Measurements from ENCODE around the gene CKB.

The CKB gene

GRCh38 chr14:103501041-103501870 lies 21.4 kb downstream of the CKB start:
- DNase-seq (no peak), ATAC-seq (no peak)
- peak overlapping the region in 1 of 2 donors; percentile 77 for H3K27ac Mint-ChIP-seq
- no peaks in the 10 kb centered on the region for H3K27me3 Mint-ChIP-seq
- no peaks in the 10 kb centered on the region for H3K9me3 Mint-ChIP-seq
- no peak overlapping the region for H3K4me3 Mint-ChIP-seq
- peaks cover 10% of the 10 kb centered on the region for H3K4me1 Mint-ChIP-seq

DNA sequence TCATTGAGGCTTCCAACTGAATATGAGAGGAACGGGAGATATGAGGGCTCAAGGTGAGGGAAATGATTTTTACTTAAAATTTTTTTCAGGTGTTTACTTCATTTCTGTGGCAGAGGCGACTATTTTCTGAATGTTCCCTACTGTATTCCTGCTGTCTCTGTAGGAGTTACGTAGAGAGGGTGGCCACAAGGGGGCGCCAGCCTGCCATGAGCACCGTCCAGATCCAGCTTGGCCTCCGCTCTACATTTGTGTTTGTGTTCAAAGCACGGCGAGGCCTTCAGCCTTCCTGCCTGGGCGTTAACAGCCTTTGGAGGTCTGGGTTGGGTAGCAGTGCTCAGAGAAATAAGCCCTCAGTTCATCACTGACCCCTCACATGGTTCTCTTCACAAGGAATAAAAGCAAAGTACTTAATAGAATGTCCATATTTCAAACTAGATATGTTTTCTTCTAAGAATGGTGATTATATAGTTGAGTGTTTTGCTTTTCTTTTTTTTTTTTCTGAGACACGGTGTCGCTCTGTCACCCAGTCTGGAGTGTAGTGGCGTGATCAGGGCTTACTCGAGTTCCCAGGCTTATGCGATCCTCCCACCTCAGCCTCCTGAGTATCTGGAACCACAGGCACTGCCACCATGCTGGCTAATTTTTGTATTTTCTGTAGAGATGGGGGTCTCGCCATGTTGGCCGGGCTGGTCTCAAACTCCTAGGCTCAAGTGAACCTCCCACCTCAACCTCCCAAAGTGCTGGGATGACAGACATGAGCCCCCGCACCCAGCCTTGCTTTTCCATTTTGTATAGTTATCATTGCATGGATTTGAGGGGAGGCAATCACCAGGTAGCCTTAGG lies 22.3 kb downstream of the CKB start:
- peak; percentile 65 to 69 for DNase-seq
- H3K9me3 Mint-ChIP-seq: no peaks in the 10 kb centered on the region
- H3K27ac Mint-ChIP-seq: no peak overlapping the region

DNA sequence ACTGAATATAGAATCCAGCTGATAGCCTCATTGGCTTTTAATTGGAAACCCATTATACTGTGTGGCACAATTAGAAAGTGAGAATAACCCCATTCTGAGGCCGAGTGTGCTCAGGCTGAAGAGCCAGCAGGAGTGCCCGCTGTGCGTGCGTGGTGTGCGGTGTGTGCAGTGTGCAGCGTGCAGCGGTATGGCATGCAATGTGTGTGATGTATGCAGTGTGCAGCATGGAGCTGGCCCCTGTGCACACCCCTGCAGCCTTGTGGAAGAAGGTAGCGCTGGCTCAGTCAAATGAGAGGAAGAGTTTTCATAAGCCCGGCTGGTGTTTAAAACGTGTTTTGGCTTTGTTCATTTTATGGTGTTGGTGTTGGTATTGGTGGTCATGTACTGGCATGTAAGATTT lies 22.9 kb downstream of the CKB start:
- Mint-ChIP-seq H3K4me3 (no peak overlapping the region), H3K27me3 (no peaks in the 10 kb centered on the region), H3K4me1 (peaks cover 10% of the 10 kb centered on the region), H3K9me3 (no peaks in the 10 kb centered on the region), H3K27ac (peak overlapping the region in 1 of 2 donors; percentile 40)
- ATAC-seq: peak; percentile 58
- no peak for DNase-seq

More for the DNA sequence above, 22.3 kb downstream of the CKB start:
- no peak overlapping the region for H3K4me3 Mint-ChIP-seq
- peaks cover 10% of the 10 kb centered on the region for H3K4me1 Mint-ChIP-seq
- H3K27me3 Mint-ChIP-seq: no peaks in the 10 kb centered on the region
- ATAC-seq: peak; percentile 94

GRCh38 chr14:103496776-103497175 lies 25.9 kb downstream of the CKB start:
- DNase-seq: no peak
- ATAC-seq: no peak
- Mint-ChIP-seq H3K9me3 (no peaks in the 10 kb centered on the region), H3K27me3 (no peaks in the 10 kb centered on the region), H3K27ac (no peak overlapping the region), H3K4me1 (peaks cover 10% of the 10 kb centered on the region), H3K4me3 (no peak overlapping the region)

GRCh38 chr14:103495854-103496253 lies 26.8 kb downstream of the CKB start:
- Mint-ChIP-seq H3K27me3 (no peaks in the 10 kb centered on the region), H3K4me1 (peaks cover 10% of the 10 kb centered on the region), H3K27ac (no peak overlapping the region), H3K9me3 (no peaks in the 10 kb centered on the region), H3K4me3 (no peak overlapping the region)
- DNase-seq: no peak
- ATAC-seq: no peak

DNA sequence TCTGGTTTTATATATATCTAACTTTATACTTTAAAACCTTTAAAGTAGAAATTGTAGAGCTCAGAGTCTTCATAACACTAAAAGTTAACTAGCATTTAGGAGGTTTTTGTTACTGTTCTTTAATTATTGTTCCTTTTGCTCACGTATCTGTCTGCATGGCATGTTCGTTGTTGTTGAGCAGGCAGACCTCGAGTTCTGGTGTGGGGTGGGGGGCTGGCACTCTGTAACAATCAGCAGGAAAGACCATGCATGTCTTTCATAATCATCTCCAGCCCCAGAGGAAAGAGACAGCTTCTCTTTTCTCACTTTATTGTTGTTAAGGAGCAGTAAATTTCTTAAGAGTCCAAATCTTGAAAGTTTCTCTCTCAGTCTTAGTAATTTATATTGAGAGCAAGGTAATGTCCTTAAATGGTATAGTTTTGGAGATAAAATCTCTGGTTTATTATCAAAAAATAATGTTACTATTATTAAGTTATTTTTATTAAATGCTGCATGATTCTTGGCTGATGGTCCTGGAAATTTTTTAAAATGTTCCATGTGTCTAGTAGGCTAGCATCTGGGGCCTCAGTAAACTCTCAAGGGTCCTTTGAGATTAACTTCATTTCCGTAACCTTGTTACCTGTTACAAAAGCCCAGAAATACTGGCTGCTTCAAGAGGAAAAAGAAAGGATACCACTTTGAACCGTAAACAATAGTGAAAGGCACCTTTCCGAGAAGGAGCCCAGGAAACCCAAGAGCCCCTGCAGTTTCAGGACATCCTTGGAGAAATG lies 30.3 kb downstream of the CKB start:
- no peak for ATAC-seq
- no peak overlapping the region for H3K4me3 Mint-ChIP-seq
- H3K27me3 Mint-ChIP-seq: no peaks in the 10 kb centered on the region
- peak overlapping the region in 1 of 2 donors; percentile 19 for H3K27ac Mint-ChIP-seq
- H3K4me1 Mint-ChIP-seq: no peaks in the 10 kb centered on the region
- no peak for DNase-seq
- no peaks in the 10 kb centered on the region for H3K9me3 Mint-ChIP-seq

- Mint-ChIP-seq H3K4me3 (no peak overlapping the region), H3K27me3 (no peaks in the 10 kb centered on the region), H3K4me1 (no peaks in the 10 kb centered on the region), H3K9me3 (no peaks in the 10 kb centered on the region), H3K27ac (no peak overlapping the region)
- no peak for DNase-seq
- ATAC-seq: no peak
Observed at GRCh38 chr14:103491691-103492090, 30.9 kb downstream of the CKB start.

- ATAC-seq (no peak), DNase-seq (no peak)
- Mint-ChIP-seq H3K9me3 (no peaks in the 10 kb centered on the region), H3K27ac (peak overlapping the region in 1 of 2 donors; percentile 22), H3K27me3 (no peaks in the 10 kb centered on the region), H3K4me1 (no peaks in the 10 kb centered on the region), H3K4me3 (no peak overlapping the region)
Observed at GRCh38 chr14:103489621-103490020, 33.0 kb downstream of the CKB start.

GRCh38 chr14:103488960-103489359 lies 33.7 kb downstream of the CKB start:
- no peak for DNase-seq
- H3K27ac Mint-ChIP-seq: peak overlapping the region in 1 of 2 donors; percentile 27

DNA sequence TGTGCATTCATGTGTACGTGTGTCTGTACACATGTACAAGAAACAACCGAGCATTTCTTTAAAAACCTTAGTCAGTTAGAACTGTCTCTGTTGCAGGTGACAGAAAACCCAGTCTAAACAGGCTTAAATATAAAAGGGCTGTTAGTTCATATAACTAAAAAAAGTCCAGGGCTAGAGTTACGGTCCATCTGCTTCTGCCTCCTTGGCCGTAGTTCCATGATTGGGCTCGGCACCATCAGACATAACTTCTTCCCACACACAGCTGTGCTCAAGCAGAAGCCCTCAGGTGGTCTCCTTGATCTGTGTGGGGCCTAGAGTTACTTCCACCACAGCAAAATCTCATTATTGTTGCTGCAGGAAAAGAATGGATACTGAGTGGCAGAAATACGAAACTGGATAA lies 34.6 kb downstream of the CKB start:
- no peak for ATAC-seq
- H3K27ac Mint-ChIP-seq: peak overlapping the region in 1 of 2 donors; percentile 25

More at GRCh38 chr14:103488960-103489359, 33.7 kb downstream of the CKB start:
- no peak overlapping the region for H3K4me3 Mint-ChIP-seq
- no peaks in the 10 kb centered on the region for H3K4me1 Mint-ChIP-seq
- no peak for ATAC-seq
- no peaks in the 10 kb centered on the region for H3K9me3 Mint-ChIP-seq
- H3K27me3 Mint-ChIP-seq: no peaks in the 10 kb centered on the region

DNA sequence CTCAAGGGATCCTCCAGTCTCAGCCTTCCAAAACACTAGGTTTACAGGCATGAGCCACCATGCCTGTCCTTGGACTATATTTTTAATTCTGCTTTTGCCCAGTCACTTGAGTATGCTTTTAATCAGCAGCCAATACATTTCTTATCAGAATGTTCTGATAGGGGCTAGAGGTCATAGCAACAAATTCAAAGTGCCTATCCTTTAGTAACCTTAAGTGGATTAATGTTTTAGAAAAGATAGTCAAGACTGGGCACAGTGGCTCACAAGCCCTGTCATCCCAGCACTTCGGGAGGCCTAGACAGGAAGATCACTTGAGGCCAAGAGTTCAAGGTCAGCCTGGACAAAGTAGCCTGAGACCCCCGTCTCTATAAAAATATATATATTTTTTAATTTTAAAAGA lies 37.1 kb downstream of the CKB start:
- no peaks in the 10 kb centered on the region for H3K27me3 Mint-ChIP-seq
- H3K4me3 Mint-ChIP-seq: no peak overlapping the region
- ATAC-seq (no peak), DNase-seq (no peak)
- peaks cover 10% of the 10 kb centered on the region for H3K4me1 Mint-ChIP-seq
- H3K27ac Mint-ChIP-seq: no peak overlapping the region
- H3K9me3 Mint-ChIP-seq: no peaks in the 10 kb centered on the region

More for the DNA sequence above, 34.6 kb downstream of the CKB start:
- Mint-ChIP-seq H3K27me3 (no peaks in the 10 kb centered on the region), H3K4me1 (no peaks in the 10 kb centered on the region), H3K9me3 (no peaks in the 10 kb centered on the region), H3K4me3 (no peak overlapping the region)
- no peak for DNase-seq

- Mint-ChIP-seq H3K27ac (no peak overlapping the region), H3K9me3 (no peaks in the 10 kb centered on the region), H3K4me3 (no peak overlapping the region), H3K27me3 (no peaks in the 10 kb centered on the region), H3K4me1 (peaks cover 20% of the 10 kb centered on the region)
- ATAC-seq: no peak
- DNase-seq: no peak
Observed at GRCh38 chr14:103483600-103483999, 39.0 kb downstream of the CKB start.

GRCh38 chr14:103480595-103480994 lies 42.0 kb downstream of the CKB start:
- Mint-ChIP-seq H3K4me1 (peaks cover 26% of the 10 kb centered on the region), H3K4me3 (no peak overlapping the region), H3K27me3 (no peaks in the 10 kb centered on the region), H3K27ac (peak overlapping the region; percentile 19 to 24), H3K9me3 (no peaks in the 10 kb centered on the region)
- ATAC-seq (peak; percentile 92), DNase-seq (no peak)

DNA sequence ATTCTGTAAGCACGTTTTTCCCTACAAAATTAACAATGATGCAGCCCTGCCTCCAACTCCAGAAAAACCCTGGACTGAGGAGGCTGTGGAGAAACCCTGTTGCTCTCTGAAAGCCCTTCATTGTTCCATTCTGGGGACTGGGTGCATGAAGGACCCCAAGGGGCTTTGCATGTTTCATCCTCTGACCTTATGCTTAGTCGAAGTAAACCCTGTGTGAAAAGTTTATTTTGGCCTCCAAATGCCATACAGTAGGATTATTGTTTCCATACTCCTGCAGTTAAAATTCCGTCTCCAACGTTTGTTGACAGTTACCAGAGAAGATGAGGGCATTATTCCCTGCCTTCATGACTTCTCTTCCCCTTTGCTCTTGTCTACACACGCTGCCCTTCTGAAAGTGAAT lies 46.0 kb downstream of the CKB start:
- ATAC-seq: no peak
- Mint-ChIP-seq H3K27ac (no peak overlapping the region), H3K4me1 (peaks cover 26% of the 10 kb centered on the region), H3K27me3 (no peaks in the 10 kb centered on the region), H3K4me3 (no peak overlapping the region), H3K9me3 (no peaks in the 10 kb centered on the region)
- DNase-seq: no peak

GRCh38 chr14:103476065-103476464 lies 46.6 kb downstream of the CKB start:
- H3K9me3 Mint-ChIP-seq: no peaks in the 10 kb centered on the region

More at GRCh38 chr14:103476065-103476464, 46.6 kb downstream of the CKB start:
- no peak for ATAC-seq
- Mint-ChIP-seq H3K27me3 (no peaks in the 10 kb centered on the region), H3K27ac (no peak overlapping the region), H3K4me3 (no peak overlapping the region), H3K4me1 (peaks cover 21% of the 10 kb centered on the region)
- DNase-seq: no peak

Data from stimulated activated naive CD8-positive, alpha-beta T cell treated with anti-CD3 and anti-CD28 coated beads, Interleukin-15, amount 100 ng/mL, for 72 hours (primary cell).